ENCODE data around the gene MBD3L5. TPM values are rescaled to one million over a fixed set of nuclear protein-coding genes. Genes with fewer than 3 reads are reported as not detected.
"Not testable (repeated sequence)": the region's sequence is repeated elsewhere in the genome, so short reads cannot be mapped to it uniquely, and the experiment has no call there.

Gene MBD3L5
- polyA plus RNA-seq (2013, experiment 1 of 2; ENCODE audit: insufficient read length), result not detected
- not detected for polyA plus RNA-seq (2013, experiment 2 of 2; ENCODE audit: insufficient read length)

GRCh38 chr19:7030278-7030677 is at the start of gene MBD3L5:
TSS of gene MBD3L5 (plus strand) at chr19:7030578. CDS start at chr19:7030612, 34 bp downstream.
- not testable (repeated sequence) for DNase-seq

- DNase-seq, result no peak
Observed at GRCh38 chr19:6983448-6983847, 46.9 kb upstream of the MBD3L5 start.

GRCh38 chr19:6987850-6988249 is 42.5 kb upstream of the MBD3L5 start:
- DNase-seq, result no peak

GRCh38 chr19:6988257-6988656 is 42.1 kb upstream of the MBD3L5 start:
- no peak for DNase-seq

GRCh38 chr19:6995054-6995453 is 35.3 kb upstream of the MBD3L5 start:
- DNase-seq, result no peak

- no peak for DNase-seq
Observed at GRCh38 chr19:6996810-6997209, 33.6 kb upstream of the MBD3L5 start.

GRCh38 chr19:6997679-6998445 is 32.5 kb upstream of the MBD3L5 start:
- DNase-seq, result no peak

- DNase-seq, result no peak
Observed at GRCh38 chr19:6999933-7000332, 30.4 kb upstream of the MBD3L5 start.

- DNase-seq, result no peak
Observed at GRCh38 chr19:7000333-7000732, 30.0 kb upstream of the MBD3L5 start.

- no peak for DNase-seq
Observed at GRCh38 chr19:7000816-7001215, 29.6 kb upstream of the MBD3L5 start.

- DNase-seq, result no peak
Observed at GRCh38 chr19:7004313-7004931, 26.0 kb upstream of the MBD3L5 start.

- DNase-seq, result no peak
Observed at GRCh38 chr19:7006135-7006704, 24.2 kb upstream of the MBD3L5 start.

- no peak for DNase-seq
Observed at GRCh38 chr19:7007859-7008258, 22.5 kb upstream of the MBD3L5 start.

- no peak for DNase-seq
Observed at GRCh38 chr19:7010722-7011593, 19.4 kb upstream of the MBD3L5 start.

- no peak for DNase-seq
Observed at GRCh38 chr19:7013678-7014077, 16.7 kb upstream of the MBD3L5 start.

- DNase-seq, result no peak
Observed at GRCh38 chr19:7018828-7019227, 11.6 kb upstream of the MBD3L5 start.

GRCh38 chr19:7021331-7021730 is 9.0 kb upstream of the MBD3L5 start, which contains the start of gene MBD3L2B:
TSS of gene MBD3L2B (minus strand) at chr19:7021431. CDS start at chr19:7021397, 34 bp downstream.
- not testable (repeated sequence) for DNase-seq

GRCh38 chr19:7028790-7029189 is 1.6 kb upstream of the MBD3L5 start:
- DNase-seq, result not testable (repeated sequence)

- DNase-seq, result not testable (repeated sequence)
Observed at GRCh38 chr19:7040079-7040478, 9.7 kb downstream of the MBD3L5 start, which contains the start of gene MBD3L4. TSS of gene MBD3L4 (minus strand) at chr19:7040179. CDS start at chr19:7040144, 35 bp downstream.

- DNase-seq, result not testable (repeated sequence)
Observed at GRCh38 chr19:7041563-7041962, 11.2 kb downstream of the MBD3L5 start.

- not testable (repeated sequence) for DNase-seq
Observed at GRCh38 chr19:7049021-7049420, 18.6 kb downstream of the MBD3L5 start, which contains the start of gene MBD3L2. TSS of gene MBD3L2 (plus strand) at chr19:7049321. CDS start at chr19:7049374, 53 bp downstream.

GRCh38 chr19:7051421-7051820 is 21.0 kb downstream of the MBD3L5 start:
- DNase-seq, result not testable (repeated sequence)
